Thoracic aorta (tissue), 2 donors: Measurements from ENCODE around the gene SLC7A9. TPM values are rescaled to one million over a fixed set of nuclear protein-coding genes. Genes with fewer than 3 reads are reported as not detected.

Source experiments
- ATAC-seq: fragments of 150-250 bp; one replicate; pipeline ENCODE4 v1.8.0; 2017; ENCODE audit warnings: low read depth; ENCODE audit not compliant: insufficient number of reproducible peaks, low FRiP score
- DNase-seq: peaks from one replicate; pipeline ENCODE4 v3.0.0-alpha.2; 2020; ENCODE audit warnings: low spot score
- H3K27ac ChIP-seq, 2 donors: fragments of 200-600 bp; sonication (generic); 1 replicate in 1 of 2; 2 replicates in 1 of 2; pipeline ENCODE4 v1.5.1; 2016; ENCODE audit warnings: mild to moderate bottlenecking in 2 of 2, moderate library complexity in 2 of 2
- H3K27me3 ChIP-seq: fragments of 200-600 bp; sonication (generic); replicated peaks from 2 replicates; pipeline ENCODE4 v1.6.0; 2016; ENCODE audit warnings: mild to moderate bottlenecking; ENCODE audit not compliant: insufficient read depth
- H3K36me3 ChIP-seq: fragments of 200-600 bp; sonication (generic); one replicate; pipeline ENCODE4 v1.5.1; 2016
- H3K4me1 ChIP-seq, 2 donors: fragments of 200-600 bp; sonication (generic); 1 replicate in 1 of 2; 2 replicates in 1 of 2; pipeline versions ENCODE4 v1.5.1 to v1.6.0; 2016; ENCODE audit warnings: low read depth in 2 of 2, mild to moderate bottlenecking in 1 of 2; ENCODE audit not compliant: control insufficient read depth in 1 of 2
- H3K4me3 ChIP-seq: fragments of 200-600 bp; sonication (generic); 2 replicates; pipeline ENCODE4 v1.5.1; 2016; ENCODE audit warnings: mild to moderate bottlenecking
- H3K9me3 ChIP-seq: fragments of 200-600 bp; sonication (generic); 2 replicates; pipeline ENCODE4 v1.5.1; 2016
- CTCF ChIP-seq: fragments of 200-600 bp; sonication (generic); IDR thresholded peaks from one replicate; pipeline ENCODE4 v1.5.1; 2019; ENCODE audit warnings: antibody characterized with exemption
- total RNA-seq, 2 donors: library from RNA; depleted of rRNA; stranded (reverse); fragments of >200 nt; gene quantifications; one replicate each; pipeline versions ENCODE4 v1.1.0 to v1.2.3, GENCODE V29; 2016

The SLC7A9 gene
- total RNA-seq, 2 donors from 2014 or later, result 0.56 TPM; not detected in 1

DNA sequence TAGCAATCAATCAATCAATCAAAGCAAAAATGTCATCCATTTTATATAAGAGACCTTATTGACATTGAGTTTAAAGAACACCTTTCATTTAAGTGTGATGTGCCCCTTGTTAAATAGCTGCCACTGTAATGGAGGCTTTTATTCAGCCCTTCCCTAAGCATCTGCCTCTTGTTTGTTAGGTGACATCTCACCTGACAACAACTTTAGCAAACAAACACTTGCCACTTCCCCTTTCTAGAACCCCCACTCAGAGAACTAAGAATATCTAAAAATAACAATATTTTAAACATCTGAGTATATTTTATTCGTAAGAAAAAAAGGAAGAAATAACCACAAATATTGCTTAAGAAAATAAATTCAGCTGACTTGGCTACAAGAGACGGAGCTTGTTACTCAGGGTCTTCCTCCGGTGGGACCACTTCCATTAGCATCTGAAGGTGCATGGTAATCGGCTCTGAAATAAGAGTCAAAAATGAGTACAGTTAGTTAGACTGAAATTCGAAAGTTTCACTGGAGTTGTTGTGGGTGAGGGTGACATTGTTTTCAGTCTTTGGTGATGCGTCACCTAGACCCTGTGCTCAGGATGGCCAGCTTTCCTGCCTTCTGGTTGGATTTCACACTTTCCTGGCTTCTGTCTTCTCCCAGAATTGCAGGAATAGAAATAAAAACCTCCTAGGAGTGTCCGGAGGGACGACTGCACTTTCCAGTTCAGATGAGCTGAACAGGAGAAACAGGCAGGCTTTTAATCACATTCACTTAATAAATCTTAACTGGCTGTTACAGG is 39.1 kb downstream of the SLC7A9 start:
- no peak for TF ChIP-seq CTCF
- H3K4me3 ChIP-seq, result no peak overlapping the region
- no peaks in the 10 kb centered on the region for H3K36me3 ChIP-seq
- H3K27me3 ChIP-seq, result no peaks in the 10 kb centered on the region
- DNase-seq (no peak), ATAC-seq (no peak)
- no peak overlapping the region for H3K27ac ChIP-seq
- no peaks in the 10 kb centered on the region for H3K4me1 ChIP-seq
- no peaks in the 10 kb centered on the region for H3K9me3 ChIP-seq

- DNase-seq, result no peak
- no peak overlapping the region for H3K4me3 ChIP-seq
- no peak for ATAC-seq
- no peaks in the 10 kb centered on the region for H3K4me1 ChIP-seq
- no peaks in the 10 kb centered on the region for H3K9me3 ChIP-seq
- H3K36me3 ChIP-seq, result no peaks in the 10 kb centered on the region
- TF ChIP-seq CTCF, result no peak
- H3K27ac ChIP-seq, result no peak overlapping the region
- H3K27me3 ChIP-seq, result no peaks in the 10 kb centered on the region
These were observed 40.1 kb downstream of the SLC7A9 start for GRCh38 chr19:32829345-32829896.

GRCh38 chr19:32828643-32829344 is 40.8 kb downstream of the SLC7A9 start:
- Histone ChIP-seq H3K27ac (no peak overlapping the region), H3K4me1 (no peaks in the 10 kb centered on the region), H3K4me3 (no peak overlapping the region), H3K36me3 (no peaks in the 10 kb centered on the region), H3K9me3 (no peaks in the 10 kb centered on the region), H3K27me3 (no peaks in the 10 kb centered on the region)
- DNase-seq (no peak), ATAC-seq (no peak)
- no peak for TF ChIP-seq CTCF

GRCh38 chr19:32828139-32828538 is 41.4 kb downstream of the SLC7A9 start:
- no peaks in the 10 kb centered on the region for H3K36me3 ChIP-seq

More at GRCh38 chr19:32828139-32828538, 41.4 kb downstream of the SLC7A9 start:
- no peak for ATAC-seq
- Histone ChIP-seq H3K27ac (no peak overlapping the region), H3K4me1 (no peaks in the 10 kb centered on the region), H3K4me3 (no peak overlapping the region), H3K27me3 (no peaks in the 10 kb centered on the region), H3K9me3 (no peaks in the 10 kb centered on the region)
- no peak for DNase-seq
- no peak for TF ChIP-seq CTCF
